GM12873 (cell line): ENCODE results near the gene TMEM63C.

Experiments used
- CTCF ChIP-seq: IDR thresholded peaks from 2 replicates; pipeline ENCODE4 v1.5.1; 2012; ENCODE audit warnings: low read depth, mild to moderate bottlenecking, moderate library complexity, low read length, control low read depth; ENCODE audit not compliant: insufficient read depth; ENCODE audit errors: missing control alignments

TMEM63C gene

GRCh38 chr14:77276295-77276935 lies 94.8 kb downstream of the TMEM63C start:
- TF ChIP-seq CTCF = no peak

DNA sequence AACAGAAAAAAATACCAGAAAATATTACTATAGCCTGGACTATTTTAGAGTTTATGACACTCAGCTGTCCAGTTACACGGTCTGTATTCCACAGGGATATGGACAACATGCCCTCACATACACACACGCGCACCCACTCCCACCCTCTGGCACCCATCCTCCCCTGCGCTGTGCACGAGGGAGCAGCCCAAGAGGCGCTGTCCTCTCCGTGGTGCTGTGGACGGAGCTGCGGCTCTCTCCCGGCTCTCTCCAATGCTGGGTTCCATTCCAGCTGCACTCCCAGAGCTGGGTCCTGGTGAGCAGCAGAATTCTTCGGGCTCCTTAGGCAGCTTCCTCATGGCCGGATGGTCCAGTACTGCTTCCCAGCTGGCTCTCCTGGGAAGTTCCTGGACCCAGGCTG lies 95.4 kb downstream of the TMEM63C start:
- TF ChIP-seq CTCF = no peak

- TF ChIP-seq CTCF = peak; percentile 28
These were observed 97.0 kb downstream of the TMEM63C start for GRCh38 chr14:77278461-77279230.

DNA sequence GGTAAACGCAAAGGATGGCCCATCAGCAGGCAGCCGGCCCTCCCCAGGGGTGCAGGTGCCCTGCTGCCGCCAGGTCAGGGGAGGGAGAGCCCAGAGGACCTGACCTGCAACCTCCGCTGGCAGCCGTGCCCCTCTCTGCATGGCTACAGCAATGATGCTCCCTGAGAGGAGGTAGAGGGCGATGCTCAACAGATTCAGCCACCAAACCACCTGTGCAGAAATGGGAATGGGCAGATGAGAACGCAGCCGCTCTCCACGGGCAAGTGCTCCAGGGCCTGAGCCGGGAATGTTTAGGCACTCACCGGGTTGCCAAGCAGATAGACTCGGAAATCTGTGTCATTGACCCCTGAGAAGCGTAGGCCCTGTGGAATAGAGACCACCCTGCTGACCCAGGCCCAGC lies 98.1 kb downstream of the TMEM63C start:
- no peak for TF ChIP-seq CTCF

DNA sequence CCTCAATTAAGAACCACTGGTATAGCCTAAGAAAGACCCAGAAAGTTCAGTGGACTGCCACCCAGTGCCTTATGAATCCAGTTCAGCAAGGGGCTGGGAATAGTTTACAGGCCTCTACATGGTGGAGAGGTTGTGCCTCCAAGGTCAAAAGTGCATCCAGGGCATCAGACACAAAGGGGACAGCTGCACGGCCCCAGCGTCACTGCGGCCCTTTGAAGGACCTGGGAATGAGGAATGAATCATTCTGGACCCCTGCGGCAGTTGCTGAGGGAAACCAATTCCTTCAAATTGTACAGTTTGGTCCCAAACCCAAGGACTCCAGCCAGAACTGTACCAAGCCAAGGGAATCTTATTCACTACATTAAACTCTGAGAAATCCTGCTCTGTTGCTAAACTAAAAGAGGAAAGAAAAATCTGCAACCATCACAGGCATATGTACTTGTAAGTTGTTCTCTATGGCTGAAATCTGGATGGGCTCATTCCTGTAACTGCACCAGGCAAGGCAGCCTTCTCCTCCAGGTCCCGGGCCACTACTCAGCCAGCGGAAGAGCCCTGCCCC lies 100.3 kb downstream of the TMEM63C start:
- TF ChIP-seq CTCF = no peak

DNA sequence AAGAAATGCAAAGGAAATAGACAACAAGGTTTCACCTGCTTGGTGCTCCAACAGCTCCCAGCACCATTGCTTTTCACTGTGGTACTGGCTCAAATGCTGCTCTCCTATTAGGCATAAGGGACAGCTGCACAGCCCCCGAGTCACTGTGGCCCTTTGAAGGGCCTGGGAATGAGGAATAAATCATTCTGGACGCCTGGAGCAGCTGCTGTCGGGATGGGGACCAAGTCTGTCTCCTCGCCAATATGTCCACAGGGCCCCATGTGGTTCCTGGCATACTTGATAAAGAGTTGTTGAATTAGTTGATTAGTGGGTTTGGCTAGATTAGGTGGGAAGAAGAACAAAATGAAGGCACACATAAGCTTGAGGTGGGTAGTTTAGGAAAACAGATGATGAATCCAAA lies 102.5 kb downstream of the TMEM63C start:
- TF ChIP-seq CTCF = no peak

GRCh38 chr14:77284466-77284865 lies 102.9 kb downstream of the TMEM63C start:
- TF ChIP-seq CTCF = no peak
